WTC11 (cell line): Measurements from ENCODE around the gene ENKUR.

ENCODE experiments used
- ATF2 ChIP-seq: sonication (generic); formaldehyde crosslinking; IDR thresholded peaks from 2 replicates; pipeline ENCODE4 v1.8.1; 2022; ENCODE audit warnings: low read depth, missing genetic modification reagents, borderline replicate concordance
- CREB1 ChIP-seq: sonication (generic); formaldehyde crosslinking; IDR thresholded peaks from 2 replicates; pipeline ENCODE4 v1.8.0; 2023; ENCODE audit warnings: mild to moderate bottlenecking, missing genetic modification reagents
- CTCF ChIP-seq: fragments of 200-600 bp; IDR thresholded peaks from 2 replicates; pipeline ENCODE4 v1.8.0; 2022; ENCODE audit warnings: antibody characterized with exemption
- E2F5 ChIP-seq: sonication (generic); formaldehyde crosslinking; IDR thresholded peaks from 2 replicates; pipeline ENCODE4 v1.8.1; 2022; ENCODE audit warnings: mild to moderate bottlenecking, moderate library complexity, missing genetic modification reagents
- FOXK1 ChIP-seq: sonication (generic); formaldehyde crosslinking; IDR thresholded peaks from 2 replicates; pipeline ENCODE4 v1.8.0; 2022; ENCODE audit warnings: mild to moderate bottlenecking, moderate library complexity, missing genetic modification reagents
- MAX ChIP-seq: sonication (generic); formaldehyde crosslinking; IDR thresholded peaks from 2 replicates; pipeline ENCODE4 v1.8.0; 2022; ENCODE audit warnings: mild to moderate bottlenecking, missing genetic modification reagents
- MYBL2 ChIP-seq: sonication (generic); formaldehyde crosslinking; IDR thresholded peaks from 2 replicates; pipeline ENCODE4 v1.8.1; 2023; ENCODE audit warnings: mild to moderate bottlenecking, moderate library complexity, missing genetic modification reagents
- NR2C2 ChIP-seq: sonication (generic); formaldehyde crosslinking; IDR thresholded peaks from 2 replicates; pipeline ENCODE4 v1.8.0; 2022; ENCODE audit warnings: mild to moderate bottlenecking, missing genetic modification reagents
- SP1 ChIP-seq: sonication (generic); formaldehyde crosslinking; conservative IDR thresholded peaks from 2 replicates; pipeline ENCODE4 v1.8.1; 2022; ENCODE audit warnings: missing genetic modification reagents
- TEAD4 ChIP-seq: sonication (generic); formaldehyde crosslinking; IDR thresholded peaks from 2 replicates; pipeline ENCODE4 v1.8.0; 2022; ENCODE audit warnings: mild to moderate bottlenecking, missing genetic modification reagents
- ZNF423 ChIP-seq: fragments of 250-450 bp; sonication (Bioruptor Pico); IDR thresholded peaks from 2 replicates; pipeline ENCODE4 v2.1.2; 2022; ENCODE audit warnings: mild to moderate bottlenecking, moderate library complexity
- TF ChIP-seq, protein P1 (sequence below): sonication (generic); formaldehyde crosslinking; IDR thresholded peaks from 2 replicates; pipeline ENCODE4 v1.8.0; 2022; ENCODE audit warnings: mild to moderate bottlenecking, missing genetic modification reagents
- TF ChIP-seq, protein P2 (sequence below): sonication (generic); formaldehyde crosslinking; conservative IDR thresholded peaks from 2 replicates; pipeline ENCODE4 v1.8.1; 2023; ENCODE audit warnings: mild to moderate bottlenecking, low read depth, missing genetic modification reagents, moderate library complexity
- TF ChIP-seq, protein P3 (sequence below): fragments of 250-450 bp; sonication (Bioruptor Pico); IDR thresholded peaks from 2 replicates; pipeline ENCODE4 v1.9.0; 2021; ENCODE audit warnings: mild to moderate bottlenecking

DNA sequence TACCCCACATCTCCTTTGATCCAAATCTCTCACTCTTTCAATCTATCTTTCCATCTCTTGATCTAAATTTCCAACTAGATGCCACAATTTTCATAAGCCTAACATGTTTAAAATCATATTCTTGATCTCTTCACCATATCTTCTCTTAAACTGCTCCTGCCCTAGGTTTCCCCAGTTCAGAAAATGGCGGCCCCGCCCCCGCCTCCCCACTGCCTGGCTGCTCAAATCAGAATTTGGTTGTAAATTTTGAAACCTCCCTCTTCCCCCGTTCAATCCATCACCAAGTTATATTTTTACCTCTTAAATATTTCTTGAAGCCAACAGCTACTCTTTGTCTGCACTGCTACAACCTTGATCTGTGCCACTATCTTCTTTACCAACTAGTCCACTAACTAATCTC is 36.3 kb downstream of the ENKUR start:
- TF ChIP-seq MAX = no peak
- no peak for TF ChIP-seq CTCF
- TF ChIP-seq TEAD4 (CRISPR knock-in tag) = no peak
- TF ChIP-seq ATF2 (CRISPR knock-in tag) = no peak
- TF ChIP-seq, protein P1, sequence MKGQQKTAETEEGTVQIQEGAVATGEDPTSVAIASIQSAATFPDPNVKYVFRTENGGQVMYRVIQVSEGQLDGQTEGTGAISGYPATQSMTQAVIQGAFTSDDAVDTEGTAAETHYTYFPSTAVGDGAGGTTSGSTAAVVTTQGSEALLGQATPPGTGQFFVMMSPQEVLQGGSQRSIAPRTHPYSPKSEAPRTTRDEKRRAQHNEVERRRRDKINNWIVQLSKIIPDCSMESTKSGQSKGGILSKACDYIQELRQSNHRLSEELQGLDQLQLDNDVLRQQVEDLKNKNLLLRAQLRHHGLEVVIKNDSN (CRISPR knock-in tag) = no peak
- no peak for TF ChIP-seq E2F5
- TF ChIP-seq FOXK1 (CRISPR knock-in tag) = no peak
- TF ChIP-seq NR2C2 = no peak
- TF ChIP-seq, protein P2, sequence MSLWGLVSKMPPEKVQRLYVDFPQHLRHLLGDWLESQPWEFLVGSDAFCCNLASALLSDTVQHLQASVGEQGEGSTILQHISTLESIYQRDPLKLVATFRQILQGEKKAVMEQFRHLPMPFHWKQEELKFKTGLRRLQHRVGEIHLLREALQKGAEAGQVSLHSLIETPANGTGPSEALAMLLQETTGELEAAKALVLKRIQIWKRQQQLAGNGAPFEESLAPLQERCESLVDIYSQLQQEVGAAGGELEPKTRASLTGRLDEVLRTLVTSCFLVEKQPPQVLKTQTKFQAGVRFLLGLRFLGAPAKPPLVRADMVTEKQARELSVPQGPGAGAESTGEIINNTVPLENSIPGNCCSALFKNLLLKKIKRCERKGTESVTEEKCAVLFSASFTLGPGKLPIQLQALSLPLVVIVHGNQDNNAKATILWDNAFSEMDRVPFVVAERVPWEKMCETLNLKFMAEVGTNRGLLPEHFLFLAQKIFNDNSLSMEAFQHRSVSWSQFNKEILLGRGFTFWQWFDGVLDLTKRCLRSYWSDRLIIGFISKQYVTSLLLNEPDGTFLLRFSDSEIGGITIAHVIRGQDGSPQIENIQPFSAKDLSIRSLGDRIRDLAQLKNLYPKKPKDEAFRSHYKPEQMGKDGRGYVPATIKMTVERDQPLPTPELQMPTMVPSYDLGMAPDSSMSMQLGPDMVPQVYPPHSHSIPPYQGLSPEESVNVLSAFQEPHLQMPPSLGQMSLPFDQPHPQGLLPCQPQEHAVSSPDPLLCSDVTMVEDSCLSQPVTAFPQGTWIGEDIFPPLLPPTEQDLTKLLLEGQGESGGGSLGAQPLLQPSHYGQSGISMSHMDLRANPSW = no peak
- no peak for TF ChIP-seq MYBL2 (CRISPR knock-in tag)
- TF ChIP-seq, protein P3, sequence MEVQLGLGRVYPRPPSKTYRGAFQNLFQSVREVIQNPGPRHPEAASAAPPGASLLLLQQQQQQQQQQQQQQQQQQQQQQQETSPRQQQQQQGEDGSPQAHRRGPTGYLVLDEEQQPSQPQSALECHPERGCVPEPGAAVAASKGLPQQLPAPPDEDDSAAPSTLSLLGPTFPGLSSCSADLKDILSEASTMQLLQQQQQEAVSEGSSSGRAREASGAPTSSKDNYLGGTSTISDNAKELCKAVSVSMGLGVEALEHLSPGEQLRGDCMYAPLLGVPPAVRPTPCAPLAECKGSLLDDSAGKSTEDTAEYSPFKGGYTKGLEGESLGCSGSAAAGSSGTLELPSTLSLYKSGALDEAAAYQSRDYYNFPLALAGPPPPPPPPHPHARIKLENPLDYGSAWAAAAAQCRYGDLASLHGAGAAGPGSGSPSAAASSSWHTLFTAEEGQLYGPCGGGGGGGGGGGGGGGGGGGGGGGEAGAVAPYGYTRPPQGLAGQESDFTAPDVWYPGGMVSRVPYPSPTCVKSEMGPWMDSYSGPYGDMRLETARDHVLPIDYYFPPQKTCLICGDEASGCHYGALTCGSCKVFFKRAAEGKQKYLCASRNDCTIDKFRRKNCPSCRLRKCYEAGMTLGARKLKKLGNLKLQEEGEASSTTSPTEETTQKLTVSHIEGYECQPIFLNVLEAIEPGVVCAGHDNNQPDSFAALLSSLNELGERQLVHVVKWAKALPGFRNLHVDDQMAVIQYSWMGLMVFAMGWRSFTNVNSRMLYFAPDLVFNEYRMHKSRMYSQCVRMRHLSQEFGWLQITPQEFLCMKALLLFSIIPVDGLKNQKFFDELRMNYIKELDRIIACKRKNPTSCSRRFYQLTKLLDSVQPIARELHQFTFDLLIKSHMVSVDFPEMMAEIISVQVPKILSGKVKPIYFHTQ (CRISPR knock-in tag) = no peak
- no peak for TF ChIP-seq CREB1 (CRISPR knock-in tag)
- TF ChIP-seq ZNF423 (CRISPR knock-in tag) = no peak
- no peak for TF ChIP-seq SP1 (CRISPR knock-in tag)
